Suprapubic skin (tissue), 4 donors: ENCODE data around the gene SLC37A2.

Experiments used
- CTCF ChIP-seq, 2 donors: fragments of 200-600 bp in 1 of 2; fragments of 450-650 bp in 1 of 2; sonication (generic) in 1 of 2; IDR thresholded peaks; one replicate each; pipeline ENCODE4 v1.5.1; 2016 to 2019; ENCODE audit warnings: antibody characterized with exemption in 2 of 2, mild to moderate bottlenecking in 1 of 2, moderate library complexity in 1 of 2
- POLR2A ChIP-seq, 2 donors: fragments of 450-650 bp; IDR thresholded peaks; one replicate each; pipeline ENCODE4 v1.6.1; 2017; ENCODE audit warnings: antibody characterized with exemption in 2 of 2, mild to moderate bottlenecking in 2 of 2, moderate library complexity in 2 of 2
- POLR2AphosphoS5 ChIP-seq, 3 donors: sonication (generic); formaldehyde crosslinking; IDR thresholded peaks; one replicate each; pipeline ENCODE4 v1.6.1; 2017; ENCODE audit warnings: antibody characterized with exemption in 3 of 3

- TF ChIP-seq CTCF (IDR thresholded peaks at IDR 0.05): no peak
- no peak for TF ChIP-seq POLR2AphosphoS5 (IDR thresholded peaks at IDR 0.05)
- TF ChIP-seq POLR2A (IDR thresholded peaks at IDR 0.05): no peak
These were observed 18.9 kb downstream of the SLC37A2 start for GRCh38 chr11:125082040-125082439.
